Hepatocyte (in vitro differentiated cells): ENCODE data around the gene ARHGEF12. TPM values are rescaled to one million over a fixed set of nuclear protein-coding genes. Genes with fewer than 3 reads are reported as not detected.

ENCODE experiments used
- DNase-seq: peaks from one replicate; pipeline ENCODE4 v3.0.0-alpha.2; 2016; ENCODE audit warnings: low spot score
- H2AFZ ChIP-seq: fragments of 200-600 bp; sonication (generic); 2 replicates; pipeline ENCODE4 v1.6.0; 2016; ENCODE audit warnings: antibody characterized with exemption, mild to moderate bottlenecking
- H3K27ac ChIP-seq: fragments of 200-600 bp; sonication (generic); 2 replicates; pipeline ENCODE4 v1.5.1; 2016; ENCODE audit warnings: mild to moderate bottlenecking
- H3K27me3 ChIP-seq: fragments of 200-600 bp; sonication (generic); 2 replicates; pipeline ENCODE4 v1.6.1; 2016
- H3K36me3 ChIP-seq: fragments of 200-600 bp; sonication (generic); replicated peaks from 2 replicates; pipeline ENCODE4 v1.5.1; 2016; ENCODE audit warnings: low read depth; ENCODE audit not compliant: insufficient read depth
- H3K4me1 ChIP-seq: fragments of 200-600 bp; sonication (generic); 2 replicates; pipeline ENCODE4 v1.5.1; 2016; ENCODE audit warnings: mild to moderate bottlenecking, moderate library complexity; ENCODE audit not compliant: insufficient read depth
- H3K4me2 ChIP-seq: fragments of 200-600 bp; sonication (generic); 2 replicates; pipeline ENCODE4 v1.6.0; 2016
- H3K4me3 ChIP-seq: fragments of 200-600 bp; sonication (generic); 2 replicates; pipeline ENCODE4 v1.5.1; 2016; ENCODE audit warnings: mild to moderate bottlenecking
- H3K79me2 ChIP-seq: fragments of 200-600 bp; sonication (generic); 2 replicates; pipeline ENCODE4 v1.6.0; 2017; ENCODE audit warnings: mild to moderate bottlenecking
- H3K9me2 ChIP-seq: fragments of 200-600 bp; sonication (generic); replicated peaks from 2 replicates; pipeline ENCODE4 v1.6.0; 2017; ENCODE audit warnings: mild to moderate bottlenecking; ENCODE audit not compliant: insufficient read depth
- H3K9me3 ChIP-seq: fragments of 200-600 bp; sonication (generic); 2 replicates; pipeline ENCODE4 v1.5.1; 2016; ENCODE audit warnings: low read depth, mild to moderate bottlenecking
- H4K20me1 ChIP-seq: fragments of 200-600 bp; sonication (generic); 2 replicates; pipeline ENCODE4 v1.6.0; 2016; ENCODE audit warnings: mild to moderate bottlenecking; ENCODE audit not compliant: insufficient read depth, poor library complexity, severe bottlenecking
- EZH2 ChIP-seq: fragments of 200-600 bp; sonication (generic); IDR thresholded peaks from 2 replicates; pipeline ENCODE4 v1.6.1; 2016; ENCODE audit warnings: antibody characterized with exemption, mild to moderate bottlenecking, borderline replicate concordance
- EZH2phosphoT487 ChIP-seq: fragments of 200-600 bp; sonication (generic); IDR thresholded peaks from one replicate; pipeline ENCODE4 v1.6.1; 2018; ENCODE audit warnings: antibody characterized with exemption, mild to moderate bottlenecking, low read depth, moderate library complexity; ENCODE audit not compliant: unreplicated experiment, severe bottlenecking
- WGBS: methylation state at CpG from one replicate; pipeline ENCODE4 v1.1.6; 2016; ENCODE audit warnings: low lambda C conversion rate; ENCODE audit errors: missing lambda C conversion rate; 5-methylcytosine and 5-hydroxymethylcytosine counted together
- polyA plus RNA-seq: library from polyadenylated mRNA; unstranded; fragments of >200 nt; fragmentation: Nextera tagmentation; extraction: Ambion mirVana; gene quantifications from 2 replicates; pipeline ENCODE4 v1.2.1, GENCODE V29; 2016
- total RNA-seq: library from RNA; depleted of rRNA; stranded (reverse); fragments of >200 nt; gene quantifications from 2 replicates; pipeline ENCODE4 v1.2.3, GENCODE V29; 2014
- TF ChIP-seq, protein P1 (sequence below): fragments of 200-600 bp; sonication (generic); IDR thresholded peaks from 2 replicates; pipeline ENCODE4 v1.5.1; 2016; ENCODE audit warnings: antibody characterized with exemption, mild to moderate bottlenecking; ENCODE audit not compliant: poor library complexity

Gene ARHGEF12
- total and polyA plus RNA-seq, 2 experiments from 2014 or later, result 21.2 to 75.1 TPM

DNA sequence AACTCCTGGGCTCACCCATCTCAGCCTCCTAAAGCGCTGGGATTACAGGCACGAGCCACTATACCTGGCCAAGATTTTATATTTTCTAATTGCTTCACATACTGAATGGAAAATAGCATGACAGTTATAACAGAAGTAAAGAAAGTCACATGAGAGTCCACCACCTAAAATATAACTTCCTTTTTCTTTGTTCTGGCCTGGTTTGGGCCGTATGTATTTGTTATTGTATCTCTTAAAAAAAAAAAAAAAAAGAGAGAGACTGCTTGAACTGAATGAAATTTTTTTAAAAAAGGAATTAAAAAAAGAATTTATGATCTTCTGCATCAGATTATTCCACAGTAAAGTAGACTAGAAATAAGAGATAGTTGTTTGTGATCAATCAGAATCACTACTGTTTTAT, 89.3 kb downstream of the ARHGEF12 start:
- Histone ChIP-seq H3K4me2 (no peak overlapping the region), H3K36me3 (no peaks in the 10 kb centered on the region), H4K20me1 (no peaks in the 10 kb centered on the region), H3K9me2 (no peaks in the 10 kb centered on the region), H3K4me3 (no peak overlapping the region), H3K27ac (no peak overlapping the region), H3K79me2 (peaks cover 5% of the 10 kb centered on the region), H3K27me3 (no peaks in the 10 kb centered on the region), H2AFZ (no peak overlapping the region), H3K4me1 (no peaks in the 10 kb centered on the region), H3K9me3 (no peaks in the 10 kb centered on the region)
- no peak for DNase-seq
- WGBS, result 95% methylated on average over 3 of the region's 3 CpGs
- TF ChIP-seq, protein P1, sequence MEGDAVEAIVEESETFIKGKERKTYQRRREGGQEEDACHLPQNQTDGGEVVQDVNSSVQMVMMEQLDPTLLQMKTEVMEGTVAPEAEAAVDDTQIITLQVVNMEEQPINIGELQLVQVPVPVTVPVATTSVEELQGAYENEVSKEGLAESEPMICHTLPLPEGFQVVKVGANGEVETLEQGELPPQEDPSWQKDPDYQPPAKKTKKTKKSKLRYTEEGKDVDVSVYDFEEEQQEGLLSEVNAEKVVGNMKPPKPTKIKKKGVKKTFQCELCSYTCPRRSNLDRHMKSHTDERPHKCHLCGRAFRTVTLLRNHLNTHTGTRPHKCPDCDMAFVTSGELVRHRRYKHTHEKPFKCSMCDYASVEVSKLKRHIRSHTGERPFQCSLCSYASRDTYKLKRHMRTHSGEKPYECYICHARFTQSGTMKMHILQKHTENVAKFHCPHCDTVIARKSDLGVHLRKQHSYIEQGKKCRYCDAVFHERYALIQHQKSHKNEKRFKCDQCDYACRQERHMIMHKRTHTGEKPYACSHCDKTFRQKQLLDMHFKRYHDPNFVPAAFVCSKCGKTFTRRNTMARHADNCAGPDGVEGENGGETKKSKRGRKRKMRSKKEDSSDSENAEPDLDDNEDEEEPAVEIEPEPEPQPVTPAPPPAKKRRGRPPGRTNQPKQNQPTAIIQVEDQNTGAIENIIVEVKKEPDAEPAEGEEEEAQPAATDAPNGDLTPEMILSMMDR, result no peak
- TF ChIP-seq EZH2phosphoT487, result no peak
- TF ChIP-seq EZH2, result no peak

DNA sequence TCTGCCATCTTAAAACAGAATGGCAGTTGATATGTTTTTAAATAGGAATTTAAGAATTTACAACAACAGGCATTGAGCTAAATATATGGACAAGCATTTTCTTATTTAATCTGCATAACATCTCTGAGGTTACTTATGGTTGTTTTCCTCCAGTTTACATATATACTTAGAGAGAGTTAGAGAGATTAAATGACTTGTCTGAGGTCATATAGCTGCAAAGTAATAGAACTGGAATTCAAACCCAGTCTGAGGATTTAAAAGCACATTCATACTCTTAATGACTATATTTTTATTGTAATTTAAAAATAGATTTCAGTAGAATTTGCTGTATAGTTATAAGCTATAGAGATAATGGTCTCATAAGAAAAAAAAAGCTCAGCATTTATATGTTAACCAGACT, 93.9 kb downstream of the ARHGEF12 start:
- no peak overlapping the region for H3K27ac ChIP-seq
- H3K9me3 ChIP-seq, result no peaks in the 10 kb centered on the region
- no peaks in the 10 kb centered on the region for H3K36me3 ChIP-seq
- H3K27me3 ChIP-seq, result no peaks in the 10 kb centered on the region
- H3K4me1 ChIP-seq, result no peaks in the 10 kb centered on the region
- H3K9me2 ChIP-seq, result no peaks in the 10 kb centered on the region
- DNase-seq, result no peak
- no peaks in the 10 kb centered on the region for H4K20me1 ChIP-seq
- H2AFZ ChIP-seq, result no peak overlapping the region
- TF ChIP-seq, protein P1, result no peak
- TF ChIP-seq EZH2phosphoT487, result no peak
- no peak for TF ChIP-seq EZH2
- H3K4me3 ChIP-seq, result no peak overlapping the region
- H3K4me2 ChIP-seq, result no peak overlapping the region
- H3K79me2 ChIP-seq, result no peaks in the 10 kb centered on the region

GRCh38 chr11:120431633-120432032, 95.4 kb downstream of the ARHGEF12 start:
- H3K79me2 ChIP-seq, result no peaks in the 10 kb centered on the region
- H3K4me1 ChIP-seq, result no peaks in the 10 kb centered on the region
- DNase-seq, result peak; percentile 43
- H3K4me3 ChIP-seq, result no peak overlapping the region
- H3K9me3 ChIP-seq, result no peaks in the 10 kb centered on the region
- H2AFZ ChIP-seq, result no peak overlapping the region
- H3K36me3 ChIP-seq, result no peaks in the 10 kb centered on the region
- peak overlapping the region; percentile 56 for H3K27ac ChIP-seq
- WGBS, result 87% methylated on average over 3 of the region's 3 CpGs
- H4K20me1 ChIP-seq, result no peaks in the 10 kb centered on the region
- peak overlapping the region; percentile 6 for H3K4me2 ChIP-seq
- H3K9me2 ChIP-seq, result no peaks in the 10 kb centered on the region
- H3K27me3 ChIP-seq, result no peaks in the 10 kb centered on the region
- TF ChIP-seq, protein P1, result peak; percentile 29
- no peak for TF ChIP-seq EZH2
